ENCODE data around the gene EPYC. TPM values are rescaled to one million over a fixed set of nuclear protein-coding genes. Genes with fewer than 3 reads are reported as not detected.

Gene EPYC
- total and polyA plus RNA-seq, 2 experiments from 2014 or later = not detected

DNA sequence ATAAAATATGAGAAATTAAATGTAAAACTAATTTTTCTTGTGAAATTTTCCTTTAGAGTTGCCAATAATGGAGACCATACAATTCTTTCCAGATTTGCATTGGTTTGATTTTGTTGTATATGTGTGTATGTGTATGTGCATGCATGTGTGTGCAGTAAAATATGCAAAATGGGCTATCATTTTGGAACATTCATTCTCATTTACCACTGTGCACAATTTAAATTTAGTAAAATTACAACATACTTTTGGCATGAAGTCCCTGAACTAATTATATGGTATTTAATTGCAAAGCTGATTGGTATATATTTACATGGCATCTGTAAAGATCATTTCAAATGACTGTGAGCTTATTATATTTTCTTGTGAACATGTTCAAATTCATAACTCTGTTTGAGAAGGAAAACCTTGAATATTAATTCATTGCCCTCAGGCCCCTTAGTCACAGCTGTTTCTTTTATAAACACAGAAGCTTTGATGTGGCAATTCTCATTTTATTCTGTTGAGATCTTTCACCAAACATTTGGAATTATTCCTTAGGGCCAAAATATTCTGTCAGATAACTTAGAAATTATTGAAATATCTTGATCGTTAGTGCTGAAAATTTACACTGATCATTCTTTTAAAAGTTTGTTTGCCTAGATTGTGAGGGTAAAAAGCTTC lies 35.5 kb upstream of the EPYC start:
- DNase-seq (ENCODE audit: low read depth in 1 of 2, low spot score in 1 of 2) = no peak
- no peaks in the 10 kb centered on the region for H3K27me3 ChIP-seq

DNA sequence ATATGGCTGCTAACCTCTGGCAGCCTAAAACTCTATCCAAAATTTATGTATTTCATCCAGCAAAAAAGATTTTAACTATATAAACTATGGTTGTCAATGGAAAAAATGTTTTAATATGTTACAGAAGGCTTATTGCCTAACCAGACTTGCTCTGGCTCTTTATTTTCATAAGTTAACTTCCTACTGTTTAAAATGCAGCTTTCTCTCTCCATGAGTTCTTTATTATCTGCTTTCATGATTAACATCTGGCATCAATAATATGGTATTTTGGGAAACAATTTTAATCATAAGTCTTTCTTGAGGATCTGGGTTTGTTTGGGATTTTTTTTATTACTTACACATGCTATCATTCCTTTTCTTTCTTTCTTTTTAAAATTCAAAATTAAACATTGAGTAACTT lies 32.5 kb upstream of the EPYC start:
- no peaks in the 10 kb centered on the region for H3K36me3 ChIP-seq
- H3K4me1 ChIP-seq (ENCODE audit: low read depth) = no peaks in the 10 kb centered on the region
- no peak overlapping the region for H3K4me3 ChIP-seq
- H3K27ac ChIP-seq = no peak overlapping the region
- DNase-seq (ENCODE audit: low read depth in 1 of 2, low spot score in 1 of 2) = no peak
- no peaks in the 10 kb centered on the region for H3K27me3 ChIP-seq
- TF ChIP-seq, protein P1, sequence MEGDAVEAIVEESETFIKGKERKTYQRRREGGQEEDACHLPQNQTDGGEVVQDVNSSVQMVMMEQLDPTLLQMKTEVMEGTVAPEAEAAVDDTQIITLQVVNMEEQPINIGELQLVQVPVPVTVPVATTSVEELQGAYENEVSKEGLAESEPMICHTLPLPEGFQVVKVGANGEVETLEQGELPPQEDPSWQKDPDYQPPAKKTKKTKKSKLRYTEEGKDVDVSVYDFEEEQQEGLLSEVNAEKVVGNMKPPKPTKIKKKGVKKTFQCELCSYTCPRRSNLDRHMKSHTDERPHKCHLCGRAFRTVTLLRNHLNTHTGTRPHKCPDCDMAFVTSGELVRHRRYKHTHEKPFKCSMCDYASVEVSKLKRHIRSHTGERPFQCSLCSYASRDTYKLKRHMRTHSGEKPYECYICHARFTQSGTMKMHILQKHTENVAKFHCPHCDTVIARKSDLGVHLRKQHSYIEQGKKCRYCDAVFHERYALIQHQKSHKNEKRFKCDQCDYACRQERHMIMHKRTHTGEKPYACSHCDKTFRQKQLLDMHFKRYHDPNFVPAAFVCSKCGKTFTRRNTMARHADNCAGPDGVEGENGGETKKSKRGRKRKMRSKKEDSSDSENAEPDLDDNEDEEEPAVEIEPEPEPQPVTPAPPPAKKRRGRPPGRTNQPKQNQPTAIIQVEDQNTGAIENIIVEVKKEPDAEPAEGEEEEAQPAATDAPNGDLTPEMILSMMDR (IDR thresholded peaks at IDR 0.05; ENCODE audit: low read depth, low read length) = no peak
- H3K9me3 ChIP-seq (ENCODE audit: low read depth) = no peaks in the 10 kb centered on the region

More for the DNA sequence above, 35.5 kb upstream of the EPYC start:
- Histone ChIP-seq H3K4me3 (no peak overlapping the region), H3K36me3 (no peaks in the 10 kb centered on the region), H3K4me1 (ENCODE audit: low read depth) (no peaks in the 10 kb centered on the region), H3K27ac (no peak overlapping the region), H3K9me3 (ENCODE audit: low read depth) (no peaks in the 10 kb centered on the region)
- TF ChIP-seq, protein P1 (IDR thresholded peaks at IDR 0.05; ENCODE audit: low read depth, low read length) = no peak

DNA sequence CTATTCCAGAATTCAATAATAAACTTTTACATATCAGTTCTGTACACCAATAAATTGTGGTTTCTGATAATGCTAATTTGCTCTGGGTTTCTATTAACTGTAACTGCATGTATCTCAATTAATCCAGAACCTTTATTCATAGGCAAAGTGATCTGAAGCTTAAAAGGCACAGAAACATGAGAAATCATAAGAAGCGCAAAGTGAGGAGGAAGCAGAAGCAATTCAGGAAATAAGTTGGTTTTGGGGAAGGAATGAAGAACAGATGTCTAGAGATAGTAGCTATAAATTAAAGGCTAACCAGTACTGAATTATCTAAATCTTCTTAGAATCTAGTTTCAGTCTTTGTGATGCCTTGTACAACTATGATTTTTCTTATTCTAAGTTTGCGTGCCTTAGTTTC lies 28.5 kb upstream of the EPYC start:
- TF ChIP-seq, protein P1 (IDR thresholded peaks at IDR 0.05; ENCODE audit: low read depth, low read length) = no peak
- Histone ChIP-seq H3K4me3 (no peak overlapping the region), H3K36me3 (no peaks in the 10 kb centered on the region), H3K27me3 (no peaks in the 10 kb centered on the region), H3K9me3 (ENCODE audit: low read depth) (no peaks in the 10 kb centered on the region), H3K27ac (no peak overlapping the region), H3K4me1 (ENCODE audit: low read depth) (no peaks in the 10 kb centered on the region)
- DNase-seq (ENCODE audit: low read depth in 1 of 2, low spot score in 1 of 2) = no peak

DNA sequence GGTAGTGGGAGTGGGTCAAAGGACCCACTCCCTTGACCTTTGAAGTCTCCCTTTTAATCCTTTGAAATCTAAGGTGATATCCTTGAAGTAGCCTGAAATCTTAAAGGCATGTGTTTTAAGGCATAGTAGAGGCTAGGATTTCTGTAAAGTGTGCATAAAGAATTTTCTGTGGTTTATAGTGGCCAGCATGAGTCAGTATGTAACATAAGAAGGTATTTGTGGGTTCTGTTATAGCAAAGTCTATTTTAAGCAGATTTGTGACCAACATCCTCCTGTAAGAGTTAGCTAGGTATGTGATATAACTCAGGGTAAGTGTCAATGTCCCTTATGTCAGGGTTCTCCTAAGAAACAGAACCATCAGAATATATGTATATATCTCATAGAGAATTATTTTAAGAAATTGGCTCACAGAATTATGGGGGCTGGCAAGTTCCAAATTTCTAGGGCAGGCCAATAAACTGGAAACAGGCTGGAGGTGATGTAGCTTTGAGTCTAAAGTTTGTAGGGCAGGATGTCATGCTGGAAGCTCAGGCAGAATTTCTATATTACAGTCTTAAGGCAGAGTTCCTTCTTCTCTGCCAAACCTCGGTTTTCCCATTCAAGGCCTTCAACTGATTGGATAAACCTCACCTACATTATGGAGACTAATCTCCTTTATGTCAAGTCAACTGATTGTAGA lies 18.7 kb upstream of the EPYC start:
- DNase-seq (ENCODE audit: low read depth in 1 of 2, low spot score in 1 of 2) = peak in 1 of 2 donors; percentile 57
- Histone ChIP-seq H3K36me3 (no peaks in the 10 kb centered on the region), H3K4me1 (ENCODE audit: low read depth) (no peaks in the 10 kb centered on the region), H3K4me3 (no peak overlapping the region), H3K9me3 (ENCODE audit: low read depth) (no peaks in the 10 kb centered on the region), H3K27ac (no peak overlapping the region), H3K27me3 (no peaks in the 10 kb centered on the region)
- TF ChIP-seq, protein P1 (IDR thresholded peaks at IDR 0.05; ENCODE audit: low read depth, low read length) = no peak

DNA sequence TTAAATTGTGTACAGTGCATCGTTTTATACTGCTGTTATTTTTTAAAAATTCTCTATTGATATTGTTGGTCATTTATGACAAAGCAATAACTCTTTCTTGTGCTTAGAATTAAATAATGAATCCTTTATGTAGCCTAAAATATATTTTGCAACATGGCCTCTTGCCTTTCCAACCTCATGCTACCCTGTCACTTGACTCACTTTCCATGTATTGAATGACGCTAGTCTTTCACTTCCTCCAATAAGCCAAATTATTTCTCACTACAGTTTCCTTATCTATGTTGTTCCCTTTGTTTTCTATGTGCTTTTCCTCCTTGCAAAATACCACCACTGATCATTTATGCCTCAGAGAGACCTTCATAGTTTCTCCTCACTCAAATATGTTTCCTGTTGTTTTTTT lies 16.3 kb upstream of the EPYC start:
- Histone ChIP-seq H3K27ac (no peak overlapping the region), H3K27me3 (no peaks in the 10 kb centered on the region), H3K9me3 (ENCODE audit: low read depth) (no peaks in the 10 kb centered on the region), H3K4me1 (ENCODE audit: low read depth) (no peaks in the 10 kb centered on the region), H3K36me3 (no peaks in the 10 kb centered on the region), H3K4me3 (no peak overlapping the region)
- TF ChIP-seq, protein P1 (IDR thresholded peaks at IDR 0.05; ENCODE audit: low read depth, low read length) = no peak
- DNase-seq (ENCODE audit: low read depth in 1 of 2, low spot score in 1 of 2) = no peak

Measured in cardiac muscle cell (in vitro differentiated cells and primary cell).